Medulla oblongata (tissue), 1 donor: ENCODE data around the gene TK1.
"Not testable (repeated sequence)": the region's sequence is repeated elsewhere in the genome, so short reads cannot be mapped to it uniquely, and the experiment has no call there.

Source experiments
- DNase-seq: peaks from one replicate; pipeline ENCODE4 v3.0.0-alpha.2; 2015; ENCODE audit errors: extremely low spot score

The TK1 gene

GRCh38 chr17:78176548-78177025 is 10.3 kb downstream of the TK1 start:
- peak; percentile 72 for DNase-seq

GRCh38 chr17:78175643-78175981 is 11.2 kb downstream of the TK1 start:
- no peak for DNase-seq

- DNase-seq: no peak
These were observed 11.8 kb downstream of the TK1 start for GRCh38 chr17:78174870-78175642.

- peak; percentile 91 for DNase-seq
These were observed 12.4 kb downstream of the TK1 start for GRCh38 chr17:78174346-78174869.

- no peak for DNase-seq
These were observed 13.6 kb downstream of the TK1 start for GRCh38 chr17:78173097-78173715.

- DNase-seq: peak; percentile 28
These were observed 14.4 kb downstream of the TK1 start for GRCh38 chr17:78172249-78173051.

- DNase-seq: not testable (repeated sequence)
These were observed 15.1 kb downstream of the TK1 start for GRCh38 chr17:78171591-78172248.

- no peak for DNase-seq
These were observed 15.9 kb downstream of the TK1 start for GRCh38 chr17:78170692-78171590.

GRCh38 chr17:78168903-78169793 is 17.7 kb downstream of the TK1 start:
- peak; percentile 76 for DNase-seq

- DNase-seq: peak; percentile 79
These were observed 18.5 kb downstream of the TK1 start, which contains the start of gene SYNGR2 for GRCh38 chr17:78168242-78168902. Gene SYNGR2 (plus strand): TSS chr17:78168581. CDS start chr17:78168617, 36 bp downstream.

- no peak for DNase-seq
These were observed 20.4 kb downstream of the TK1 start for GRCh38 chr17:78166416-78166815.

- DNase-seq: no peak
These were observed 21.9 kb downstream of the TK1 start for GRCh38 chr17:78164748-78165607.

GRCh38 chr17:78163881-78164747 is 22.7 kb downstream of the TK1 start:
- DNase-seq: no peak

- no peak for DNase-seq
These were observed 27.2 kb downstream of the TK1 start for GRCh38 chr17:78159575-78160158.

- DNase-seq: peak; percentile 63
These were observed 31.7 kb downstream of the TK1 start for GRCh38 chr17:78154903-78155811.
